SU-DHL-6 (cell line): Measurements from ENCODE around the gene GRIK2.

ENCODE experiments used
- CTCF ChIP-seq: fragments of 200-600 bp; sonication (generic); IDR thresholded peaks from one replicate; pipeline ENCODE4 v1.5.1; 2017; ENCODE audit warnings: antibody characterized with exemption, mild to moderate bottlenecking, low read length, moderate library complexity; ENCODE audit not compliant: insufficient read depth, poor library complexity, severe bottlenecking
- EZH2phosphoT487 ChIP-seq: fragments of 200-600 bp; sonication (generic), shearing (Covaris generic); conservative IDR thresholded peaks from 2 replicates; pipeline ENCODE4 v1.6.1; 2018; ENCODE audit warnings: mild to moderate bottlenecking, antibody characterized with exemption, low read length, moderate library complexity, mixed read lengths

- TF ChIP-seq CTCF, result no peak
- no peak for TF ChIP-seq EZH2phosphoT487
These were observed 494.0 kb downstream of the GRIK2 start for GRCh38 chr6:101887532-101887931.
